Measurements from ENCODE around the gene TRIM54. TPM values are rescaled to one million over a fixed set of nuclear protein-coding genes. Genes with fewer than 3 reads are reported as not detected.
"Not testable (repeated sequence)": the region's sequence is repeated elsewhere in the genome, so short reads cannot be mapped to it uniquely, and the experiment has no call there.

TRIM54 gene
- total RNA-seq, 1 experiment from 2014 or later, result not detected

DNA sequence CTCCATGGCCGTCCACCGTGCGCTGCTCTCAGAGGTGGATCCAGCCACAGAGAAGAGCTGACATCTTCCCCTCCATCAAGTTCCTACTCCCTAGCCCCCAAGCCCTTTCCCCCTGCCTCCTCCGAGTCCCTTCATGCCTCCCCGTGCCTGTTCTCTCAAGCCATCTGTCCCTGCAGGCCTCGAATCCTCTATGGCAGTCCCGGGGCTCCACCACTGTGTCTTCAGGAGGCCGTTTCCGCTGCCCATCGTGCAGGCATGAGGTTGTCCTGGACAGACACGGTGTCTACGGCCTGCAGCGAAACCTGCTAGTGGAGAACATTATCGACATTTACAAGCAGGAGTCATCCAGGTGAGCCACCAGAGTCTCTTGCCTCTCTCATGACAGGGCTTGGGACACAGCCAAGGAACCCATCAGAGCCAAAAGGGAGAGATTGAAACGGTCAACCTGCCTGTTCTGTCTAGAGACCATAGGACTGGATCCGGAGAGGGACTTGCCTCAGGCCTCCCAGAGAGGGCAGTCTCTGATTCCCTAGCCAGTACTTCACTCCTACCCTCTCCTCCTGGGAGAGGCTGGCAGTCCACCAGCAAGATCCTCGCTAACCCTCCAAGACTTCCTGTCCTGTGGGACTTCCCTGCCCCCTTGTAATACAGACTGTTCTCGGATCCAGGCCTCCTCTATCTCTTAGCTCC, 16.3 kb downstream of the TRIM54 start:
- Histone ChIP-seq H3K9me3 (ENCODE audit: low read length) (no peaks in the 10 kb centered on the region), H3K9me2 (replicated peaks; ENCODE audit: insufficient read depth, low read length) (no peaks in the 10 kb centered on the region), H3K9ac (ENCODE audit: low read length) (no peak overlapping the region), H4K20me1 (ENCODE audit: insufficient read depth, low read depth, low read length) (no peaks in the 10 kb centered on the region), H3K27me3 (ENCODE audit: low read length) (no peaks in the 10 kb centered on the region), H3K79me2 (ENCODE audit: low read length) (no peaks in the 10 kb centered on the region), H3K27ac (ENCODE audit: low read length) (no peak overlapping the region), H3K4me3 (ENCODE audit: low read length) (no peak overlapping the region), H3K4me1 (ENCODE audit: low read length) (peaks cover 9% of the 10 kb centered on the region), H2AFZ (ENCODE audit: low read length) (no peak overlapping the region), H3K4me2 (ENCODE audit: low read depth, low read length, poor library complexity, severe bottlenecking) (no peak overlapping the region), H3K36me3 (ENCODE audit: insufficient read depth, low read length) (no peaks in the 10 kb centered on the region)
- no peak for DNase-seq

GRCh38 chr2:27300606-27301005, 18.4 kb downstream of the TRIM54 start:
- not testable (repeated sequence) for H3K79me2 ChIP-seq (ENCODE audit: low read length); H3K4me3 ChIP-seq (ENCODE audit: low read length); H3K36me3 ChIP-seq (ENCODE audit: insufficient read depth, low read length); H3K9ac ChIP-seq (ENCODE audit: low read length); H4K20me1 ChIP-seq (ENCODE audit: insufficient read depth, low read depth, low read length); H3K27me3 ChIP-seq (ENCODE audit: low read length); H3K9me3 ChIP-seq (ENCODE audit: low read length); DNase-seq; H2AFZ ChIP-seq (ENCODE audit: low read length); H3K4me2 ChIP-seq (ENCODE audit: low read depth, low read length, poor library complexity, severe bottlenecking); H3K27ac ChIP-seq (ENCODE audit: low read length); H3K9me2 ChIP-seq (replicated peaks; ENCODE audit: insufficient read depth, low read length)
- peaks cover 11% of the 10 kb centered on the region for H3K4me1 ChIP-seq (ENCODE audit: low read length)

GRCh38 chr2:27303093-27304025, 21.1 kb downstream of the TRIM54 start:
- H2AFZ ChIP-seq (ENCODE audit: low read length), result peak overlapping the region; percentile 77
- peak overlapping the region; percentile 79 for H3K4me2 ChIP-seq (ENCODE audit: low read depth, low read length, poor library complexity, severe bottlenecking)
- DNase-seq, result peak; percentile 89
- no peak overlapping the region for H3K27ac ChIP-seq (ENCODE audit: low read length)
- H3K9me2 ChIP-seq (replicated peaks; ENCODE audit: insufficient read depth, low read length), result no peaks in the 10 kb centered on the region
- no peaks in the 10 kb centered on the region for H3K27me3 ChIP-seq (ENCODE audit: low read length)
- no peaks in the 10 kb centered on the region for H3K9me3 ChIP-seq (ENCODE audit: low read length)
- H3K36me3 ChIP-seq (ENCODE audit: insufficient read depth, low read length), result no peaks in the 10 kb centered on the region
- peaks cover 11% of the 10 kb centered on the region for H3K4me1 ChIP-seq (ENCODE audit: low read length)
- no peaks in the 10 kb centered on the region for H3K79me2 ChIP-seq (ENCODE audit: low read length)
- peak overlapping the region; percentile 59 for H3K4me3 ChIP-seq (ENCODE audit: low read length)
- H4K20me1 ChIP-seq (ENCODE audit: insufficient read depth, low read depth, low read length), result no peaks in the 10 kb centered on the region
- H3K9ac ChIP-seq (ENCODE audit: low read length), result peak overlapping the region; percentile 58

GRCh38 chr2:27304488-27305240, 22.4 kb downstream of the TRIM54 start:
- Histone ChIP-seq H4K20me1 (ENCODE audit: insufficient read depth, low read depth, low read length) (no peaks in the 10 kb centered on the region), H3K27ac (ENCODE audit: low read length) (no peak overlapping the region), H2AFZ (ENCODE audit: low read length) (no peak overlapping the region), H3K79me2 (ENCODE audit: low read length) (no peaks in the 10 kb centered on the region), H3K4me2 (ENCODE audit: low read depth, low read length, poor library complexity, severe bottlenecking) (no peak overlapping the region), H3K36me3 (ENCODE audit: insufficient read depth, low read length) (no peaks in the 10 kb centered on the region), H3K27me3 (ENCODE audit: low read length) (no peaks in the 10 kb centered on the region), H3K9me3 (ENCODE audit: low read length) (no peaks in the 10 kb centered on the region), H3K4me3 (ENCODE audit: low read length) (no peak overlapping the region), H3K9me2 (replicated peaks; ENCODE audit: insufficient read depth, low read length) (no peaks in the 10 kb centered on the region), H3K4me1 (ENCODE audit: low read length) (peaks cover 11% of the 10 kb centered on the region), H3K9ac (ENCODE audit: low read length) (no peak overlapping the region)
- no peak for DNase-seq

DNA sequence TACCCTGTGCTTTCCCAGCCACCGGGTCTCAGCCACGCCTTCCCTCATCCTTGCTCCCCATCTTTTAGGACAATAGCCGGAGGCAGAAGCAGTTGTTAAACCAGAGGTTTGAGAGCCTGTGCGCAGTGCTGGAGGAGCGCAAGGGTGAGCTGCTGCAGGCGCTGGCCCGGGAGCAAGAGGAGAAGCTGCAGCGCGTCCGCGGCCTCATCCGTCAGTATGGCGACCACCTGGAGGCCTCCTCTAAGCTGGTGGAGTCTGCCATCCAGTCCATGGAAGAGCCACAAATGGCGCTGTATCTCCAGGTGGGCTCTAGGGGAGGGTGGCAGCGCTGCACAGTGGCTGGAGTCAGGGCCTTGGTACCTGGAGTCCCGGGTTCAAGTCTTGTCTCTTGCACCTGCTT, 23.3 kb downstream of the TRIM54 start:
- no peak overlapping the region for H3K4me3 ChIP-seq (ENCODE audit: low read length)

GRCh38 chr2:27306136-27306535, 23.9 kb downstream of the TRIM54 start:
- Histone ChIP-seq H3K9me3 (ENCODE audit: low read length) (no peaks in the 10 kb centered on the region), H3K9me2 (replicated peaks; ENCODE audit: insufficient read depth, low read length) (no peaks in the 10 kb centered on the region), H3K9ac (ENCODE audit: low read length) (no peak overlapping the region), H3K4me3 (ENCODE audit: low read length) (no peak overlapping the region), H3K36me3 (ENCODE audit: insufficient read depth, low read length) (no peaks in the 10 kb centered on the region), H2AFZ (ENCODE audit: low read length) (no peak overlapping the region), H3K4me2 (ENCODE audit: low read depth, low read length, poor library complexity, severe bottlenecking) (no peak overlapping the region), H4K20me1 (ENCODE audit: insufficient read depth, low read depth, low read length) (no peaks in the 10 kb centered on the region), H3K4me1 (ENCODE audit: low read length) (peaks cover 11% of the 10 kb centered on the region), H3K27ac (ENCODE audit: low read length) (no peak overlapping the region), H3K27me3 (ENCODE audit: low read length) (no peaks in the 10 kb centered on the region), H3K79me2 (ENCODE audit: low read length) (no peaks in the 10 kb centered on the region)
- no peak for DNase-seq

More for the DNA sequence above, 23.3 kb downstream of the TRIM54 start:
- Histone ChIP-seq H2AFZ (ENCODE audit: low read length) (no peak overlapping the region), H3K4me2 (ENCODE audit: low read depth, low read length, poor library complexity, severe bottlenecking) (no peak overlapping the region), H3K9me3 (ENCODE audit: low read length) (no peaks in the 10 kb centered on the region), H3K27ac (ENCODE audit: low read length) (no peak overlapping the region), H3K4me1 (ENCODE audit: low read length) (peaks cover 11% of the 10 kb centered on the region), H3K79me2 (ENCODE audit: low read length) (no peaks in the 10 kb centered on the region), H3K9ac (ENCODE audit: low read length) (no peak overlapping the region), H3K27me3 (ENCODE audit: low read length) (no peaks in the 10 kb centered on the region), H4K20me1 (ENCODE audit: insufficient read depth, low read depth, low read length) (no peaks in the 10 kb centered on the region), H3K36me3 (ENCODE audit: insufficient read depth, low read length) (no peaks in the 10 kb centered on the region), H3K9me2 (replicated peaks; ENCODE audit: insufficient read depth, low read length) (no peaks in the 10 kb centered on the region)
- DNase-seq, result no peak

DNA sequence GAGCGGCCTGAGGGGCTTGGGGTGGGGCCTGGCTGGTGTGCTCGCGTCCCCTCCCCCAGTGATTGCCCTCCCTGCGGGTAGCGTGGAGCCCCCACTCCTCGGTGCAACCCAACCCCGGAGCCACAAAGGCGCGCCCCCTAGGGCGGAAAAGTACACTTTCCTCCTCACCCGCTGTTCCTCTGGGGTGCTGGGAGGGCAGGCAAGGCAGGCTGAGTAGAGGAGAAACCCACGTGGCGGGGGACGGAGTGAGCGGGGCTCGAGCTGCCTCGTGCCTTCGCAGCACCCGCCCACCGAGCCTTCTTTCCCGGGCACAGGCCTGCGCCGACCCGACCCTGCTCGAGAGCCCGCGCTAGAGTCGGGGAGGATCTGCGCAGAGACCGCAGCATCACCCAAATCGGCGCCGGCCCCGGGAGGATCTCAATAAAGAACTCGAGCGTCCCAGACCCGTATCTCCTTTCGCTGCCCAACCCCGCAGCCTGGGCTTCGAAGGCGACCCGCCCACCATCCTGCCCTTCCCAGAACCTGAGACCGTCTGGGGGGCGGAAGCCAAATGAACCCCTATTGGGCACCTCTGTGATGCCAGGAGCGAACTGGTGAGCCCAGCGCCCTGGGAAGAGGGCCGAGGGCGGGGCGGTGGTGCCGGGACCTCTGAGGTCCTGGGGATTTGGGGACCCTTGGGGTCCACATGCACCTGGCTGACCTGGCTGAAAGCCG, 24.5 kb downstream of the TRIM54 start:
- Histone ChIP-seq H3K36me3 (ENCODE audit: insufficient read depth, low read length) (no peaks in the 10 kb centered on the region), H3K9ac (ENCODE audit: low read length) (no peak overlapping the region), H3K4me1 (ENCODE audit: low read length) (peaks cover 11% of the 10 kb centered on the region), H2AFZ (ENCODE audit: low read length) (no peak overlapping the region), H3K79me2 (ENCODE audit: low read length) (no peaks in the 10 kb centered on the region), H3K4me3 (ENCODE audit: low read length) (no peak overlapping the region), H3K9me2 (replicated peaks; ENCODE audit: insufficient read depth, low read length) (no peaks in the 10 kb centered on the region), H3K27ac (ENCODE audit: low read length) (no peak overlapping the region), H4K20me1 (ENCODE audit: insufficient read depth, low read depth, low read length) (no peaks in the 10 kb centered on the region), H3K4me2 (ENCODE audit: low read depth, low read length, poor library complexity, severe bottlenecking) (no peak overlapping the region), H3K9me3 (ENCODE audit: low read length) (no peaks in the 10 kb centered on the region), H3K27me3 (ENCODE audit: low read length) (no peaks in the 10 kb centered on the region)
- DNase-seq, result no peak

Data from Karpas-422 (cell line).